Stimulated activated CD8-positive, alpha-beta memory T cell treated with anti-CD3 and anti-CD28 coated beads, Interleukin-12 subunit alpha, Interleukin-12 subunit beta, amount 100 ng/mL, for 24 hours (primary cell): Measurements from ENCODE around the gene OR7A10.

Source experiments
- DNase-seq: peaks from one replicate; pipeline ENCODE4 v3.0.0-alpha.2; 2020; ENCODE audit errors: extremely low read depth

Gene OR7A10

DNA sequence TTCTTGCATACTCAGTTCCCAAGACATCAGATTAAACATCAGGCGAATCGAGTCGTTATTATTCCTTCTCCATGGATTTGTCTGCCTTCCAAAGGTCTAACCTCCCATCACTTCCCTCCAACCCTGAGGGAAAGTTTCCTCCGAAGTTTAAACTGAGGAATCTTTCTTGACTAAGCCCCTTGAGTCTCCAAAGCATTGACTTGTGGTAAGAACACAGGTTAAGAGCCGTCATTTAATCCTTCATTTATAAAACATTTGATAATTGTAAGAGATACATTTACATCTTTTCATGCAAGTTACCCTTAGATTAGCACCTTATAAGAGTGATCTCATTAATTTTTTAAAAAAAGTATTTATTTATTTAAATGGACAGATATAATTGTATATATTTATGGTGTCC lies at the start of gene OR7A10:
TSS of gene OR7A10 (minus strand) at position 101 of the 400 bp plus-strand sequence. CDS start 7,045 bp downstream, outside the sequence.
- DNase-seq: no peak

DNA sequence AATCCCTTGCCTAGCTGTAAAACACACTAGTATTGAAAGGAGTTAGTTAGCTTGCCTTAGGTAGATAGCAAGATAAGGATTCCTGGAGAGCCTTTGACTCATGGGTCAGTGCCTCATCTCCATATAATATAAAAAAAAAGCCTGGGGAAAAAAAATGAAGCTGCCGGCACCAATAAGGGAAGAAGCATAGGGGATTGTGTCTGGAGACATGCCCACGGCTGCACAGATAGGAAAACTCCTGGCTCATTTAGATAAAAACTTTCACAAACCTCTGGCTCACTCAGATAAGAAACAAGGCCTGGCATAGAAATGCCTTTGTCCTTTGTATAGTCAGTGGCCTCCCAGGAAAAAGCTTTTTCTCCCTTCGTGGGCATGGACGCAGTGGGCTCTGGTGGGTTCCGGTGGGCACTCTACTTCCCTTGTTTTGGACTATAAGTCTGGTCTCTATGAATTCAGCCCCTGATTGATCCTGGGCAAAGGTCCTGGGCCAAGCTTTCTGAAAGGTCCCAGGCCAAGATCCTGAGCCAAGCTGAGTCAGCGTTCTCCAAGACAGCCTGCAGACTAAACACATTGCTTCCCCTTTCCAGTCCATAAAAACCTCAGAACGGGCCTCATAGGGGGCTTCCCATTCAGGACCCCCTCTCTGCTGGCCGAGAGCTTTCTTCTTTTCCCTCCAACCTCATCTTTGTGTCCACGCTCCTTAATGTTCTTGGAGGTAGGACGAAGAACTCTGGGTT lies 42.1 kb upstream of the OR7A10 start:
- no peak for DNase-seq

DNA sequence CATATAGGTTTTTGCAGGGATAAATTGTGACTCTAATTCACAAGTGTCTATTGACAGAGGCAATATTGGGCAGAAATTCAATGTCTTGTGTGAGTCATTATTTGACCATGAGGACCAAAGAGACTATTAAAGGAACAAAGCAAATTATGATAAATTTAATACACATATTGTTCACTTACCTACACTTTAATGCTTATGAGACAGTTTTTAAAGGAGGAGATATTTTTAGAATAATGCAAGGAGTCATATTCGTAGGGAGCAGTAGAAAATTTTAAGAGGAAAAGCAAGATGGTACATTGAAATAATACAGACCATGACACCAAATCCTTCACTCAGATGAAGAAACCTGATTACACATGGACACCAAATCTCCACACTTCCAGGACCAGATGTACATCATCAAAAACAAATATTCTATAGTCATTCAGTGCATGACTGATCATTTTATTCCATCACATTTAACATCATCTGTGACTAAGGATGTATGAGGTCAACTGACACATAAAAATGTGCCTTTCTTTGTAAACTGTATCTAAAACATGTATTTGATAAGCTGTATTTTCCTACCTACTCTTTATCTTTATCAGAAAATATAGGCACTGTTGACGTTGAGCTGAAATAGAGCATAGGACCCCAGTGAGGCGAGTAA lies 41.4 kb upstream of the OR7A10 start:
- no peak for DNase-seq

DNA sequence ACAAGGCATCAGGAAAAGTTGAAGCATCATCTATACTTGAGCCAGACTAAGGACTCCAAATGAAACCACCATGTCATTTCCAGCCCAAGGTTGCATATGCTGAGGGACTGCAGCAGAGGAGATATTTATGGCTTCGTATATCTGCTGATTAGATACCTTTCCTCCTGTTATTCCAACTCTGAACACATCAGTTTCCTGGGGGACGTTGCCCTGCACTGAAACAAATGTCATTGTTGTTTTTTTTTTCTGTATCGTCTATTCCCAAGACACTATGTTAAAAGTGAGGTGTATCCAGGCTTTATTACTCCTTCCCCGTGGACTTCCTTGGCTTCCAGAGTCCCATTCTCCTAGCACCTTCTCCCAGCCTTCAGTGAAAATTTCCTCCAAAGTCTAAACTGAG lies 37.3 kb upstream of the OR7A10 start, which contains the start of gene OR7A17:
TSS of gene OR7A17 (minus strand) at position 101 of the 400 bp plus-strand sequence. CDS start 4,777 bp downstream, outside the sequence.
- no peak for DNase-seq

- no peak for DNase-seq
Observed at GRCh38 chr19:14871619-14872230, 23.0 kb upstream of the OR7A10 start.

DNA sequence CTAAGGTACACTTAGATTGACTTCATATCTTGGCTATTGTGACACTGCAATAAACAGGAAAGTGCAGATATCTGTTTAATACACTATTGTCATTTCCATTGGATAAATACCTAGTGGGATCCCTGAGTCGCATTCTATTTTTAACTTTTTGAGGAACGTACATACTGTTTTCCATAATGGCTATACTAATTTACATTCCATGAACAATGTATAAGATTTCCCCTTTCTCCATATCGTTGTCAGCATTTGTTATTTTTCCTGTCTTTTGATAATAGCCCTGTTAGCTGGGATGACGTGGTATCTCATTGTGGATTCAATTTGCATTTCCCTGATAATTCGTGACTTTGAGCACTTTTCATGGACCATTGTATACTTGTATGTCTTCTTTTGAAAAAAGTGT lies 19.8 kb upstream of the OR7A10 start:
- no peak for DNase-seq

DNA sequence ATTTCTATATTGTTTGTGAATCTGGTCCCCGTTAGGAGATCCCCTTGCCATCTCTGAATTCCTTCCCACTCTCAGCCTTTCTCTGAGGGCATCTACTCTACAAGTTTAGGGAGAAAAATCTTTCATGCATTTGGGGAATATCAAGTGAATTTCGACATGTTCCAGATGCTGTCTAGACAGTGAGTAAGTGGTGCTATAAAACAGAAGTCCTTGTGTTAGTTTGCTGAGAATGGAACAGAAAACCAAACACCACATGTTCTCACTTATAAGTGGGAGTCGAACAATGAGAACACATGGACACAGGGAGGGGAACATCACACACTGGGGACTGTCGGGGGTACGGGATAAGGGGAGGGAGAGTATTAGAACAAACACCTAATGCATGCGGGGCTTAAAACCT lies 5.1 kb downstream of the OR7A10 start:
- DNase-seq: no peak

DNA sequence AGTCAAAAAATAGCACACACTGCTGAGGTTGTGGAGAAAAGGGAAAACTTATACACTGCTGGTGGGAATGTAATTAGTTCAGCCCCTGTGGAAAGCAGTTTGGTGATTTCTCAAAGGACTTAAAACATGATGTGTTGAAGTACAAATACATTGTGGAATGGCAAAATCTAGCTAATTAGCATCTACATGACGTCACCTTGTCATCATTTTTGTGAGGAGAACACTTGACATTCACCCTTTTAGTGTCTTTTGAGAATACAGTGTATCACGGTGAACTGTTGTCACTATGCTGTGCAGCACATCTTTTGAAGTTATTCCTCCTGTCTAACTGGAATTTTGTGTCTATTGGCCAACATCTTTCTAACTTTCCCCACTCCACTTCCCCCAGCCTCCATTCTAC lies 5.6 kb downstream of the OR7A10 start:
- no peak for DNase-seq

- no peak for DNase-seq
Observed at GRCh38 chr19:14840206-14840605, 8.5 kb downstream of the OR7A10 start.

DNA sequence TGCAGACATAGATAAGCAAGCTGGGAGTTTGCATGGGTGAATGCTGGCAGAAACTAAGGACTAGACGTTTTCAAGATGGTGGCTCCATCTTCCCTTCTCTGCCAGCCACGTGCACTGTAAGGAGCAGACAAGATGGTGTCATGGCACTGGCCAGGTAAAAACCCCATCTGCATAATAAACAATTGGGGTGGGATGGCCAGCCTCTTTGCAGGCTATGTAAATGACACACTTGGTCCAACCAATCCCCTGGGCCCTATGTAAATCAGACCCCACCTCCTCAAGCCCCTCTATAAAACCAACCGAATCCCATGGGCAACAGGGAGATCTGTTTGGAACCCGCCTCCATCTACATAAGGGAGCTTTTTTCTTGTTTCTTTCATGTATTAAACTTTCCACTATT lies 11.3 kb downstream of the OR7A10 start:
- DNase-seq: no peak

- no peak for DNase-seq
Observed at GRCh38 chr19:14835011-14835410, 13.7 kb downstream of the OR7A10 start, which contains the start of the genes OR7A5 and OR7C1. TSS of gene OR7A5 (minus strand) at chr19:14835185. CDS start at chr19:14828241, 6,944 bp downstream. TSS of gene OR7C1 (minus strand) at chr19:14835185. CDS start at chr19:14800136, 35,049 bp downstream.

- DNase-seq: no peak
Observed at GRCh38 chr19:14830702-14831101, 18.0 kb downstream of the OR7A10 start.

DNA sequence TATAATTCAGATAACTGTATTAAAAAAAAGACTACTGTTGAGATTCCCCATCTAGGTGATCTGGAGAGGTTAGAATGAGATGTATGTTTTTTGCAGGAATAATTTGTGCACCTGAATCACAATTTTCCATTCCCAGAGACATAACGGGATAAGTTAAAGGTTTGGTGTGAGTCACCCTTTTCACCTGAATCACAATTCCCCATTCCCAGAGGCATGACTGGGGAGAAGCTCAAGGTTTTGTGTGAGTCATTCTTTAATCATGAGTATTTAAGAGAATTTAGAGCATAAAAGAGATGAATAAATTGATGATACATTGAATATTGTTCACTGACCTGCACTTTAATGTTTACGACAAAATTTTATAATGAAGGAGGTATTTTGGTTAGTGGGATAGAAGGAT lies 22.7 kb downstream of the OR7A10 start:
- DNase-seq: no peak

DNA sequence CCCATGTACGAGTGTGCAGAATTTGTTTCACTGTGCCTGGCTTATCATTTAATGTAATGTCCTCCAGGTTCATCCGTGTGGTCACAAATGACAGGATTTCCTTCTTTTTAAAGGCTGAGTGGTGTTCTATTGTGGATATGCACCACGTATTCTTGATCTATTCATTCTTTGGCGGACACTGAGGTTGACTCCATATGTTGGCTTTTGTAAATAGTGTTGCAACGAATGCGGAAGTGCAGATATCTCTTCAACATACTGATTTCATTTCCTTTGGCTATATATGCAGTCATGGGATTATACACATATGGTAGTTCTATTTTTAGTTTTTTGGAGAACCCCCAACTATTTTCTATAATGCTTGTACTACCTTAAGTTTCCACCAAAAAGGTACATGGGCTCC lies 26.8 kb downstream of the OR7A10 start:
- no peak for DNase-seq

- DNase-seq: no peak
Observed at GRCh38 chr19:14818588-14818987, 30.1 kb downstream of the OR7A10 start.

GRCh38 chr19:14817052-14817451 lies 31.7 kb downstream of the OR7A10 start:
- DNase-seq: no peak

- DNase-seq: no peak
Observed at GRCh38 chr19:14814982-14815652, 33.6 kb downstream of the OR7A10 start.

- DNase-seq: no peak
Observed at GRCh38 chr19:14809272-14810057, 39.3 kb downstream of the OR7A10 start.

DNA sequence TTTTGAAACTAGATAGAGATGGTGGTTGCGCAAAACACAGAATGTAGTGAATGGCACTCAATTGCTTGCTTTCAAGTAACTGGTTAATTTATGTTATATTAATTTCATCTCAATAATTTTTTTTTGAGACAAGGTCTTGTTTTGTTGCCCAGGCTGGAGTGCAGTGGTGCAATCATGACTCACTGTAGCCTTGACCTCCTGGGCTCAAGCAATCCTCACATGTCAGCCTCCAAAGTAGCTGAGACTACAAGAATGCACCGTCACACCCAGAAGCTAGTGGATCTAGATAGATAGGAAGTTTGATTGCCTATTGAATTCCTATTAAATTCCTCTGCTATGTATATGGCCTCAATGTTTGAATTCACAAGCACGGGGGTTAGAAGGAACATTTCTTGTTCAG lies 44.0 kb downstream of the OR7A10 start:
- DNase-seq: no peak

GRCh38 chr19:14798760-14799159 lies 50.0 kb downstream of the OR7A10 start:
- DNase-seq: no peak

GRCh38 chr19:14796021-14796420 lies 52.7 kb downstream of the OR7A10 start:
- no peak for DNase-seq
